Caki2 (cell line): ENCODE measurements around the gene MPZL3. TPM values are rescaled to one million over a fixed set of nuclear protein-coding genes. Genes with fewer than 3 reads are reported as not detected.

Experiments used
- DNase-seq: peaks from one replicate; pipeline ENCODE4 v3.0.0-alpha.2; 2015; ENCODE audit warnings: low read depth
- in situ Hi-C: cut with HindIII; loops from 2 replicates; pipeline ENCODE4 v1.10.0; 2016; ENCODE audit warnings: low sequenced_read_pairs, low pct_unique_long_range_greater_than_20kb, mixed read lengths
- total RNA-seq: library from RNA; depleted of rRNA; stranded (reverse); fragments of >200 nt; shearing (Covaris generic); gene quantifications from 2 replicates; pipeline ENCODE4 v1.2.3, GENCODE V29; 2014; ENCODE audit warnings: low replicate concordance

MPZL3 gene
- total RNA-seq, 1 experiment from 2014 or later, result 9.1 TPM

DNA sequence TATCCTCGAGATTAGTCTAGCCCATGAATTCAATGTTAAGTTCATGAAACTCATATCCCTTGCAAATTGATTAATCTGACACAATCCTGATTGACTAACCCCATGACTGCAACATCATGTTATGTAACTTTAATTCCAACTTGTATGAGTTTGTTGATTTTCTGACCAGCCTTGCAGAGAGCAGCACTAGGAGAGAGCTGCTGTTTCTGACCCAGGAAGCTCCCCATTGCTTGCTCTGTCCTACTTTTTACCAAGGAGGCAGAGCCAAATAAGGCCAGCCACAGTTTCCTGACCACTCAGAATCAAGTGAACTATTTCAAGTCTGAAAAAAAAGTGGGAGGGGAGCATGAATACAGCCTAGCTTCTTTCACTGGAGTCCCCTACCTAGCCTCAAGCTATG, 13.2 kb downstream of the MPZL3 start:
- no peak for DNase-seq
- in situ Hi-C loops, result no loop called here

DNA sequence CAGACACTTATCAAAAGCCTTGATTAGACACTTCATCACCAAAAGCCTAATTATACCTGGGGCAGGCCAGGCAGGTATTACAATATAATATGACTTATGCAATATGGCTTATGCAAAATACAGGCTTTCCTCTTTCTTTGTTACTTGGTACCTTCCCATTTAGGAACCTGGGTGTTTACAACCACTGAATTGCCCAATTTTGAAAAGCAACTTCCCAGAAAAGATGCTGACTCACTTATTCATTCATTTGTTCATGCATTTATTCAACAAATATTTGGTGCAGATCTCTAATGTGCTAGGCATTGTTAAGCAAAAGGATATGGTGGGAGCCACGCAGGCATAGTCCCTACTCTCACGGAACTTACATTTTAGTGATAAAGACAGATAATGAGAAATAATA, 13.7 kb downstream of the MPZL3 start:
- in situ Hi-C loops, result no loop called here
- no peak for DNase-seq

DNA sequence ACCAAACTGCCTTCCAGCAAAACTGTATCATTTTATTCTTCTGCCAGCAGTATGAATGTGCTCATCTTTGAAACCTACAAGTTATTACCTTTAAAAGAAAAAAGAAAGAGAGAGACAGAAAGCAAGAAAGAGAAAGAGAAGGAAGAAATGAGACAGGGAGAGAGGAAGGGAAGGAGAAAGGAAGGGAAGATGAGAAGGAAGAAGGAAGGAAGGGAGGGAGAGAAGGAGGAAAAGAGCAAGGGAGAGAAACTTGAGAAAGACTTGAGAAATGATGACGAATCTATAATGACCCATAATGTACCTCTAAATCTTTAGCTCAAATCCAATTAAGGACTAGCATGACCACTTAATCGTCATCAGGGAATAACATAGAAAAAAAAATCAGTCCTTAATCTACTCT, 16.0 kb downstream of the MPZL3 start:
- in situ Hi-C loops, result no loop called here
- no peak for DNase-seq

DNA sequence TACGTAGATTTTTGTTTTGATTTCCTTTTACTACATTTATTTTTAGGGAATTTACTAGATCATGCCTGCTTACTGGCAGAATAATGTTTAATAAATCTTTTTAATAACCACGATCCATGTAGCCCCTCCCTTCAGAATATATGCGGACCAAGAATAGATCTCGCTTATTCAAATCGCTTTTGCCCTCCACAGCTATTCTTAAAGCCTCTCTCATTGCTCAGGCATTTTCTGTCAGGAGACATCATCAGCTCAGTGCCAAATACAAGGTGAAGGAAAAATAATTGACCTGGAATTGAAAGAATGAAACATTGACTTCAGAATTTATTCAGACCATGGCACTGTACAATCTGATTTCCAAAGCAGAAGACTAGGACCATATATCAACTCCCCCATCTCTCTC, 17.3 kb downstream of the MPZL3 start:
- in situ Hi-C loops, result no loop called here
- DNase-seq, result no peak

DNA sequence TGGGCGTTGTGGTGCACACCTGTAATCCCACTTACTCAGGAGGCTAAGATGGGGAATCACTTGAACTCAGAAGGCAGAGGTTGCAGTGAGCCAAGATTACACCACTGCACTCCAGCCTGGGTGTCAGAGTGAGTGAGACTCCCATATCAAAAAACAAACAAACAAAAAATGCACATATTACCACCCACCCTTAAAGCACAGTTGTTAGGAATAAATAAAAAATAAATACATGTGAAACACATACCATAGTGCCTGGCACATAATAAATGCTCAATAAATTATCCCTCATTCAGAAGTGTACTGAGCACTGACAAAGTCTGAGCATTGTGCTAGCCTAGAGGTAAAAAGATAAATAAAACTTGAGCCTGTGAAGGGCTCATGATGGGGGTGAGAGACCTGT, 18.3 kb downstream of the MPZL3 start:
- in situ Hi-C loops, result no loop called here
- no peak for DNase-seq

DNA sequence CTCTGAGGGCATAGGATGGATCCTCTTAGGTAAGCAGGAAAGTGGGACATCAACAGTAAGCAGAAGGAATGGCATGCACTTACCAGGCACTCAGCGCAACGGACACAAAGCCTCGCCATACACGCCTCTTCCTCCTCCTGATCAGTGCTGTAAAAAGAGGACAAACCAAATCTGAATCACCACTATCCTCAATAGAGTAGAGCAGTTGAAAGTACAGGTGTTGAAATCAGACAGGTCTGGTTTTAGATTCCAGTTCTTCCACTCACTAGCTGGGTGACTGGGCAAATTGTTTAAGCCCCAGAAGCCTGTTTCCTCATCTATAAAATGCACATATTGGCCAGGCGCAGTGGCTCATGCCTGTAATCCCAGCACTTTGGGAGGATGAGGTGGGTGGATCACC, 18.8 kb downstream of the MPZL3 start:
- in situ Hi-C loops, result no loop called here
- no peak for DNase-seq

DNA sequence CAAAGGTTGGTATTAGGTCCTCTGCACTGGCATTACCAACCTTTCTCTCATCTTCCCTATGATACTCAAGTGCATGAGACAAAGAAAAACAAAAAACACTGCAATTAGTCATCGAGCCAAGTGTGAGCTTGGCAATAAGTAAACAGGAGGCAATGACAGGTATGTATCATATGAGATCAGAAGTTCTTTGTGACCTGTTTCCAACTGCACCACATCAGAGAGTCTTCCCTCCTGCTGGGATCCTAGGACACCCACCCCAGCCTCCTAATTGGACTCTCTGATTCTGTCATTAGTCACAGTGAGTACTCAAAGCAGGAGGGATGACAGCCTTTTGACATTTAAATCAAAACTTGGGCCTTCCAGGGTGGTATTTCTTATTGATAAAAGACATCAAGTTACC, 19.5 kb downstream of the MPZL3 start:
- DNase-seq, result no peak
- in situ Hi-C loops, result no loop called here

DNA sequence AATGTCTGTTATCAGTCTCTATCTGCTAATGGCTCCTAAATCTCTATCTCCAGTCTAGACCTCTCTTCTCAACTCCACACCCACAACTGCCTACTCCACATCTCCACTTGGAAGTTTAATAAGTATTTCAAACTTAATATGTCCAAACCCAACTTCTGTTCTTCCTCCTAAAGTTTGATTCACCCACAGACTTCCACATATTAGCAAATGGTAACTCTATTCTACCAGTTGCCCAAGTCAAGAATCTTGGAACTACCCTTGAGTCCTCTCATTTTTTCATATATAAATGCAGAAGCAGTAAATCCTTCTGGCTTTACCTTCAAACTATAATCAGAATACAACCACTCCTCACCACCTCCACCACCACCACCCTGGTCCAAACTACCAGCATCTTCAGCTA, 20.7 kb downstream of the MPZL3 start:
- no peak for DNase-seq
- in situ Hi-C loops, result no loop called here

DNA sequence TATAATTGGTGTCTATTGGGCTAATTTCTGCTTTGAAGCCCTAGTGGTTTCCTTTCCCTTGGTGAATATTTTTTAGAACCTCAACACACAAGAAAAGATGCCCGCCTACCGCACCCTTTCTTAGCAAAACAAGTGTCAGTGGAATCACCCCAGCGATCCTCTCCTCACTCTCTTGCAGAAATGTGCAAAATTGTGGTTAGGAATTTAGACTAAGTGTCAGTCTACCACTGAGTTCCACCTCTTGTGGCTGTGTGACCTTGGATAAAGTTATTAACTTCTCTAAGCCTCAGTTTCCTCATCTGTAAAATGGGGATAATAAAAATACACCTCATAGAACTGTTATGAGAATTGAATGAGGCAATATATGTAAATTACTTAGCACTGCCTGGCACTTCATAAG, 22.1 kb downstream of the MPZL3 start:
- no peak for DNase-seq
- in situ Hi-C loops, result no loop called here

DNA sequence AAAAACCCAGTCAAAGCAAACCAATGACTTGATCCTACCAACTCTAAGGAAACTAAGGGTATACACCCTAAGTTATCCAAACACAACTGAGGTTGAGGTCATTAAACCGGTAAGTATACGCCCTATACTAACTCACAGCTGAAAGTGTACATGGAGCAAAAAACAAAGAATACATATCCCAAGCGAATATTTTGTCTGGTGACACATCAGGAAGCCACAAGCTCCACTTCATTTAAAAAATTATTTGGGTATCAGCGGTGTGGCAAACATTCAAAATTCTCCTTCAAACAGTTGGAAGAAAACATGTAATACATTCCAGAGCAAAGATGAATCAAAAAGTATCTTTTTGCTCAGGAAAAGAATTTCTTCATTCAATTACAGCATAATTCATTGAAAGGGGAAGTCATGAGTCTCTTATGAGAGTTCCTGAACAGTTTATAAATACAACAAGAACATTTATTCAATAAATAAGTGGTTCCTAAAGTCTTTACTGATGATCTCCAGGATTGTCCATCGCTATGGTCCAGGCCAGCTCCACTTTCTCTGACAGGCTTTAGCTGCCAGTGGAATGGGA, 22.8 kb downstream of the MPZL3 start:
- in situ Hi-C loops, result no loop called here
- no peak for DNase-seq

DNA sequence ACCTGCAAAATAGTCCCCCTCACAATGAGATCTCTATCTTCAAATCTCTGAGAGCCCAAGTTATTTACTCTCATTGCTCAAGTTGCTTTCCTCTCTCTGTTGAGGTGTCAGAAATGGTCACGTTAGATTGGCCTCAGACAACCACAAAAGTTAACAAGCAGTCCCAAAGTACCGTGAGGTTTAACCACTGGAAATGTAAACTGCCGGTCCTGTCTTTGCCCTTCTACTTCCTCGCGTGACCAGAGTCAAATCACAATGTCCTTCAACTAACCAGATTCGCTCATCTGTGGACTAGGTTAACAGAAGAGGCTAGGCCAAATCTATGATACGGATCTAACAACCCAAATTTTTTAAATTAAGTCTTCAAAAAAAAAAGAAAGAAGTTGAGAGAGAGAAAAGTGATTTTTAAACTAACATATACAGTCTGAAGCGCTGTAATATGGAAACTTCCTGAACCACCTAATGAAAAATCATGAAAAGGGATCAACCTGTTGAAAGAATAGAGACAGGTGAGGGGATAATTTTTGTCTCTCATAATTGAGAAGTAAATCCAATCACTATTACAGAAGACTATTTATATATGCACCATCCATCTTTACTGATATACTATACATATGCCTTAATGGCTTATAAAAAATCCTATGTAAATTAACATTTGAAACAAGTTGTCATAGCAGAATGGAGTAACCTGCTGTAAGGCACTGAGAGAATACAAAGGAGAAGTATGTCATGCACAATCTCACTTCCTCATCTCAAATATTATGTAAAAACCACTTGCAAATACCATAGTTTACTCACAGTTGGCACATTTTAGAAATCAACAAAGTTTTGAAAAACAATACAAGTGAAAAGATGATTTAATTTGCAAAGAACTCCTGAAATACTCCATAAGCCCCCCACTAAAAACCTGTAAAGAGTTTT, 24.0 kb downstream of the MPZL3 start:
- in situ Hi-C loops, result no loop called here
- no peak for DNase-seq

DNA sequence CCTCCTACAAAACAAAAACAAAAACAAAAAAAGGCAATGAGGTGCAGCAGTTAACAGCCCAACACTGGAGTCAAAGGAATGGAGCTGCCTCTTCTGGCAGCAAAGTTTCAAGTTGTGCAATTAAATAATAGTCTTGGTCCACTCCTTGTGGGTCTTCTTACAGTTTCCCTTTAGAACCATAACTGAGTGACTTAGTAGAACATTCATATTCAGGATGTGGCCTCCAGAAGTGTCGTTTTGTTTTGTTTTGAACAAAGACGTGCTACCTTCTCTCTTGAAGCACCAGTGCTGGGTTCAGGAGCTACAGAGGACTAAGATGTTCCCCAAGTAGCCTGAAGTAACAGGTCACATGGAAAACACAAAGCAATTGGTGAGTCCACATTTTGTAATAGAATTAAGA, 25.4 kb downstream of the MPZL3 start:
- no peak for DNase-seq
- in situ Hi-C loops, result no loop called here

DNA sequence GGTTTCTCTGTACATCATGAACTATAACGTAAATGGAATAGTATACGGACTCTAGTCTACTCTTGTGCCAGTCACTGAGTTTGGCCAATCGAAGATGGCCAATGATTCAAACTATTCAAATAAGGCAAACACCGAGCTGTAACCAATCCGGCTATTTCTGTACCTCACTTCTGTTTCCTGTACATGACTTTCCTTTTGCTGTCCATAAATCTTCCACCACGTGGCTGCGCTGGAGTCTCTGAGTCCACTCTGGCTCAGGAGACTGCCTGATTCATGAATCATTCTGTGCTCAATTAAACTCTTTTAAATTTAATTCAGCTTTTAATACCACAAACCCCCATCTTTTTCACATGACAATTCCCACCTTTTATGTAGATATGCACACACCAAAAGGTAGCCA, 25.9 kb downstream of the MPZL3 start:
- in situ Hi-C loops, result no loop called here
- DNase-seq, result peak; percentile 14

DNA sequence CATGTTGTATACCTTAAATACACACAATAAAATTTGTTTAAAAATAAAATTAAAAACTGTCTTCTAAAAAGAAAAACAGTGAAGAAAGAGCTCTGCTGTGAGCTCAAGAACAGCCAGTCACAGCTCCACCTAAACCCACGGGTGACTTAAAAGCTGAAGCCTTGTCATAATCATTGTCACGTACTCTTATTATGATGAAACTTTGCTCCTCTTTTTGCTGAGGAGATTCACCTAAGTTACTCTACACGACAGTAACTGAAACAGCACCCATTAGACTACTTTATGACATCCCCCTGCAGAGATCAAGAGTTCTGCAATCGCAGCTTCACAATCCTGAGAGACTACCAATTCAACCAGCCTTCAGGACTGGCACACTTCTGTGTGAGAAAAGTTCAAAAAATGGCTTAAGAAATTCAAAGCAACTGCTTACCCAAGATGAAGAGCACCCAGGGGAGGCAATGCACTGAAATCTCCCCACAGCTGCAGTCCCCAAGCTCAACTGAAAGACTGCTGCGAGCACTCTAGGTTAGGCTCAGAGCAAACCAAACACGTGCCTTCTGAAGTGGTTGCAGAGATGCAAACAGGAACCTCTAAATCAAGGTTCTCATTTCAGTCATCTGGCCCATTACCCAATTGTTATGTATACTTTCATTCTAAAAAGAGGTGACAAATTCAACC, 27.5 kb downstream of the MPZL3 start, which contains the start of gene JAML:
TSS of gene JAML (minus strand) at position 501 of the 678 bp plus-strand sequence. CDS start 10,145 bp downstream, outside the sequence.
- no peak for DNase-seq
- in situ Hi-C loops, result no loop called here

DNA sequence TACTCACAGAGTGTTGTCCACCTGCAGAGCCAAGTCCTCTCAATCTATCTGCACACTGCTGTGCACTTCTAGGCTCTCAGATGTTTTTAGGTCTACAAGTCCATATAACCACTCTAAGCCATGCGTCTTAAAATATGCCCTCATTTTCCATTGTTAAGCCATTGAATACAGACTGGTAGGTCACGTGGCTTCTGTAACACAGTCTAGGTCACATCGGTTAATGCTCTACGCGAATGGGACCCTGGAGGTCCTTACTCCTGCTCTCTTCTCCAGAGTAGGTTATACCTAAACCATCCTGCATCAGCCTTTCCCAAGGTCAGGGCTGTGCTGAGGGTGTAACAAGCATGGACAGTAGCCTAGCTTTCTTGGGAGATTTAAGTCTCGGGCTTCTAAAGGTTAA, 28.2 kb downstream of the MPZL3 start:
- DNase-seq, result no peak
- in situ Hi-C loops, result no loop called here

DNA sequence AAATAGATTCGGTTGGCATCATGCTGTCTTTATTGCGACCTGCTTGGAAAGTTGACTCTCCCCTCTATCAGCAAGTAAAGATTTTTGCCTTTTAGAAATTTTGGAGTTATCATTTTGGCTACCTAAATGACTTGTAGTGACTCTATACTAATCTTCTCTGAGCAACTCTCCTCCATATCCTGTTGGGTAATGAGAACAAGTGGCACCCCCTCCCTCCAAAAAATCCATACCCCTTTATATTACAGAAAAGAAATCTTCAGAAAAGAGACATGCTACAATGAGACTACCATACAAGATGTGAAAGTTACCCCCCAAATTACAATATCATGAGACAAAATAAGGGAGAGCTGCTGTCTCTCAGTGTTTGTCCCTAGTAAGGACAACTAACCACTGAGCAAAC, 28.6 kb downstream of the MPZL3 start:
- in situ Hi-C loops, result no loop called here
- no peak for DNase-seq

DNA sequence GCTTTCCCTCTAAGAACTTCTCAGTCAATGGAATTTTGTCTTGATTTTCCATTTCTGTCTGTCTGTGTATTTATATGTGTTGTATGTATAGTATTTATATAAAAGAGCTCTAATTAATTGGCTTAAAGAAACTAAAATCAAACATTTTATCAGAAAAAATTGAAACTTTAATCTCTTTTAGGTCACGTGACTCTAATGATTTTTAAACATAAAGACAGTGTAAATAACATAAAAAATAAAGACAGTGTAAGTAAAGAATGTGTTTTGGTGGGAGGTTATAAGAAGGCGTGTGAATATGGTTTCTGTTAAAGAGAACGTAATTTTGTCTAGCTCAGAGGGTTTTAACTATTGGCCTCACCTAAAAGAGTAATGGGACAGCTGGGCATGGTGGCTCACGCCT, 29.7 kb downstream of the MPZL3 start:
- DNase-seq, result no peak
- in situ Hi-C loops, result no loop called here

DNA sequence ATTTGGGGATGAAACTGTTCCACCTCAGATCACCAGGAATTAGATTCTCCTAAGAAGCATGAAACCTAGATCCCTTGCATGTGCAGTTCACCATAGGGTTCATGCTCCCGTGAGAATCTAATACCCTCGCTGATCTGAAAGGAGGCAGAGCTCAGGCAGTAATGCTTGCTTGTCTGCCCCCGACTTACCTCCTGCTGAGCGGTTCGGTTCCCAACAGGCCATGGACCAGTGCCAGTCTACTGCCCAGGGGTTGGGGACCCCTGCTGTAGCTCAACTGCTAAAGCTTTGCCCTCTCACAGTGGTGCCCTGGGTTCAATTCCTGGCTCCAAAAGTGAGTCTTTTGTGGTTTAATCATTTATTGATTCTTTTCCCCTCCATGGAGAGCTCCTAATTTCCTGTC, 30.7 kb downstream of the MPZL3 start:
- no peak for DNase-seq
- in situ Hi-C loops, result no loop called here

DNA sequence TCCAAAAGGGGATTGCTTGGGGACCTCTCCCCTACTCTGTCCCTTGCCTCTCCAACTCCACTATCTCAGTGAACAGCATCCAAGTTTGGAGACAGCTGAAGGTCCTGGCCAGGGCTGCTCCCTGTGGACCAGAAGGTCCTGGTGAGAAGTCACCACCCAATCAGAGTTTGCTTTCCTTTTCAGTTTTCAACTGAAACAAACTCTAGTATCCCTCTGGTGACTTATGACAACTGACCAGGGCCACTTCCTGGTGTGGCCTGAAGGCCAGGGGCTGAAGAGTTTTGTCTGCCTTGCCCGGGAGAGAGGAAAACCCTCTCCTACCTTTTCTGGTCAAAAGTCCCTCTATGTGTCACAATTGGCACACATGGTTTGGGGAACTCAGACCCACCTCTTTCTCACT, 32.4 kb downstream of the MPZL3 start:
- in situ Hi-C loops, result no loop called here
- no peak for DNase-seq
